ENCODE results near the gene MRAS.
"Not testable (repeated sequence)": the region's sequence is repeated elsewhere in the genome, so short reads cannot be mapped to it uniquely, and the experiment has no call there.

Gene MRAS

DNA sequence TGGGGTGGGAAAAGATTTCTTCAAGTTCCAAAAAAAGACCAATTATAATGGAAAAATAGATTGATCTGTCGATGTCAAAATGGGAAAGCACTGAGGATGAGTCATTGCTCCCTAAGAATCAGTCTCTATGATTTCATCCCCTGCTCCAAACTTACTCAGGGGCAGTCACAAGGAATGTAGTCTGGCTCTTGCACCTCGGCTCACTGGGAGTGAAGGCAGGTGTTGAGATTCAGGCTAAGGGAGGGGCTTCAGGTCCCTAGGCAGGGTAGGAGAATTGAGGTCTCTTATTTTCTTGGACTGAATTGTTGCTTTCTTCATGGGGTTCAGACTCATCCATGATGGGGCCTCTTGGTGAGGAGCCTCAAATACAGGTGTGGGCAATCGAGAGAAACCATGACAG, 100.3 kb downstream of the MRAS start:
- H3K4me1 Mint-ChIP-seq: no peaks in the 10 kb centered on the region
- H3K9me3 Mint-ChIP-seq: no peaks in the 10 kb centered on the region
- no peaks in the 10 kb centered on the region for H3K36me3 Mint-ChIP-seq
- H3K4me3 Mint-ChIP-seq: no peak overlapping the region
- no peaks in the 10 kb centered on the region for H3K27me3 Mint-ChIP-seq
- H3K27ac Mint-ChIP-seq: no peak overlapping the region

DNA sequence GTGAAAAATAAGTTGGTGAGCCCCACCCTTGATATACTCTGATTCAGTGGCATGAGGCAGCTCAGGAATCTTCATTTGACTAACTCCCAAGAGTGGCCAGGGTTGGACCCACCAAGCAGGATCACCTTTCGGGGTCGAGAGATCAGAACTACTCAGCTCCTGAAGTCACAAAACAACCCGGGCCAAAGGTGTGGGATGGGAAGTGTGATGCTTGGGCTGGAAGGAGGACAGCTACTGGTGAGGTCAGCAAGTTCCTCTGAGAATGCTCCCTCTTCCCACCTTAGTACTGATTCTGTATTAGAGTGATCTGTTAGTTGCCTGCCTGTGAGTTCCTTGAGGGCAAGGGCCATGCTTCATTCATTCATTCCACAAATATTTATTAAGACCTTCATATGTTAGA, 101.1 kb downstream of the MRAS start:
- no peak overlapping the region for H3K4me3 Mint-ChIP-seq

DNA sequence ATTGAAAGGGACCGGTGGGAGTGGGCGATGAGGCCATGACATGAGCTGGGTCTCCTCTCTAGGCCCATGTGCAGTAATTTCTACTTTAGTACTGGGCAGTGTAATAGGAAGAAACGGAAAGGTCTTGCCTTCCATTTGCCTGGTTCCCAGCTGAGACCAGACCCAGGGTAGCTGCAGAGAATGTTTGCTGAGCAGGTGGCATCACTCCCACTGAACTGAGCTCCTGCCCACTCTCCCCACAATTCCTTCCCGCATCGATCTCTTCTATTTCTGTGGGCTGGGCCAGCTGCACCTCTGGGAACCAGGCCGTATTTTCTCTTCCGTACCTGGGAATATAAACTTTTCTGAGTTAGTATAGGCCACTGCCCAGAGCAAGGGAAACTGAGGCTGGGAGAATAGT, 101.8 kb downstream of the MRAS start:
- Mint-ChIP-seq H3K36me3 (no peaks in the 10 kb centered on the region), H3K27me3 (no peaks in the 10 kb centered on the region), H3K4me3 (no peak overlapping the region), H3K9me3 (no peaks in the 10 kb centered on the region), H3K4me1 (no peaks in the 10 kb centered on the region), H3K27ac (no peak overlapping the region)

More for the DNA sequence above, 101.1 kb downstream of the MRAS start:
- no peaks in the 10 kb centered on the region for H3K36me3 Mint-ChIP-seq
- no peaks in the 10 kb centered on the region for H3K9me3 Mint-ChIP-seq
- no peaks in the 10 kb centered on the region for H3K27me3 Mint-ChIP-seq
- no peaks in the 10 kb centered on the region for H3K4me1 Mint-ChIP-seq
- no peak overlapping the region for H3K27ac Mint-ChIP-seq

DNA sequence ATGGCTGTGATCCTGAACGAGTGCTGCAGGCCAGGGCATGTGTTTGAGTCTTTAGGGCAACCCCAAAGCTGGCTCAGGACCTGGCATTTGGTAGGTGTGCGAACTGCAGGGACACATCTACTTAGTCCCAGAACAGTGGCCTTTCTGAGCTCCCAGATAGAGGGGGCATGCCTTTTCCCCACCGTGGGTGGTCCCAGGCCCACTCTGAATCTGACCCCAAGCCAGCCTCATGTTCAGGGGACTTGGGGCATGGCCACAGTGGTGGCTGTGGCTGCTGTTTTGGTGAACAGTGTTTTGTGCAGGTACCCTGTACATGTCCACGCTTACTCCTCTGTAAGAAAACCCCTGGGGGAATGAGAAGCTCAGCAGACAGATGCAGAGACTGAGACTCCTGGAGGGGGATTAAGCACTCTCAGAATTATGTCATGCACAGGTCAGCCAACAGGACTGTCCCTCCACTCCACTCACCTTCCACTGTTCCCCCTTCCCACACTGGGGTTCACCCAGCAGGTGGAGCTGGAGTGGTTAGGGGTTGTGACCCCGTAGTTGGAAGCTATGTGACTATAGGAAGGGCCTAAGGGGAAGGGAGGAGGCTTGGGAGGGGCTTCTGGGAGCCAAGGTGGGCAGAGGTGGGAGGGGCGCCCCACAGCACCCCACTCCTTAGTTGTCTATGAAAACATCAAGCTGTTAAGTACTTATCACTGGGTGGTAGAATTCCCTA, 102.5 kb downstream of the MRAS start:
- H3K27me3 Mint-ChIP-seq: no peaks in the 10 kb centered on the region
- H3K4me3 Mint-ChIP-seq: no peak overlapping the region
- no peaks in the 10 kb centered on the region for H3K36me3 Mint-ChIP-seq
- H3K9me3 Mint-ChIP-seq: no peaks in the 10 kb centered on the region
- no peak overlapping the region for H3K27ac Mint-ChIP-seq
- H3K4me1 Mint-ChIP-seq: peaks cover 3% of the 10 kb centered on the region

DNA sequence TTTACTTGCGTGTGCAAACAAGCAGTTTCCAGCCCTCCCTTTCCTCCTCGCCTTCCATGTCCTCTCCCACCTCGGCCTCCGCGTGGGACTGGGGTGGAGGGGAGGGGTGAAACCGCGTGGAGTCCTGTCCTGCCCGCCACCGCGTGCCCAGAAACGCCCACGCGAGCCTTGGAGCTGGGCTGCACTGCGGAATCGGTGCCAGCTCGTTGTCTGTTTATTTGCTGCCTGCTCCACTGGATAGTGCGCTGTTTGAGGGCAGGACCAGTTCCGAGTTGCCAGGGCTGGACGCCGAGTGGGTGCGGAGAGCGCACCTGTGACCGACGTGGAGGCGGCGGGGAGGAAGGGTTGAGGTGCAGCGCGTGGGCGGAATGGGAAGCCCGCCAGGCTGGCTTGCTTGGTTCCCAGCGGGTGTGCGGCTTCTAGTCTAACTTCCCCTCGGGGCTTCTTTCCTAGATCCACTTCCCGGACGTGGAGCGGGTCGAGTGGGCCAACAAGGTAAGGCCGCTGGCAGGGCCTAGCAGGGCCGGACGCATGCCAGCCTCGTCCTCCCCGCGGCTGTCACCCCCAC, 103.3 kb downstream of the MRAS start:
- H3K27me3 Mint-ChIP-seq: no peaks in the 10 kb centered on the region
- peaks cover 7% of the 10 kb centered on the region for H3K4me1 Mint-ChIP-seq
- no peak overlapping the region for H3K27ac Mint-ChIP-seq
- H3K36me3 Mint-ChIP-seq: no peaks in the 10 kb centered on the region
- no peaks in the 10 kb centered on the region for H3K9me3 Mint-ChIP-seq
- no peak overlapping the region for H3K4me3 Mint-ChIP-seq

DNA sequence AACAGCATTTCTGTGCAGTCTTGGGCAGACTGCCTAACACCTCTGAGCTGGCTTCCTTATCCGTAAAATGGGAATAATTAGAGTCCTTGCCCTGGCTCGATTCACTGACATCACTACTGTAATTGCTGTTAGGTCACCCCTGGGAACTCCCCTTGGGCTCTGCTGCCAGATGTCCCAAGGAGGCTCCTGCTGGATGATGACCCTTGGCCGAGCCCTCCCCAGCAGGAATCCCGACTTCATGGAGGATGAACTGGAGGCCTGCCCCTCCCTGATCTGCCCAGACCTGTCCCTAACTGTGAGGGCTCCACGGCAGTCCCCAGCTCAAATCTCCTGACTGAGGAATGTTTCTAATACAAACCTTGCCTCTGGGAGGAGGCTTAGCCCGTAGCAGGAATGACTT, 104.1 kb downstream of the MRAS start:
- Mint-ChIP-seq H3K27ac (no peak overlapping the region), H3K4me1 (peaks cover 7% of the 10 kb centered on the region), H3K4me3 (no peak overlapping the region), H3K27me3 (no peaks in the 10 kb centered on the region), H3K9me3 (no peaks in the 10 kb centered on the region), H3K36me3 (no peaks in the 10 kb centered on the region)

DNA sequence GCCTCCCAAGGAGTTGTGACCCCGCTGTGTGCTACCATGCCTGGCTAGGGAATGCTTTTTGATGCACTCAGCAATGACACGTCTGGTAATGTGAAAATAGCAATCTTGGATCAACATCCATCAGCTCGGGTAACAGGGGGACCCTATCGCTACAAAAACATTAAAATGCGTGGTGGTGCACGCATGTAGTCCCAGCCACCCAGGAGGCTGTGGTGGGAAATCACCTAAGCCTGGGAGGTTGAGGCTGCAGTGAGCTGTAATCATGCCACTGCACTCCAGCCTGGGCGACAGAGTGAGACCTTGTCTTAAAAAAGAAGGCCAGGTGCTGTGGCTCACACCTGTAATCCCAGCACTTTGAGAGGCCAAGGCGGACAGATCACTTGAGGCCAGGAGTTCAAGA, 105.6 kb downstream of the MRAS start:
- not testable (repeated sequence) for H3K27ac Mint-ChIP-seq, H3K9me3 Mint-ChIP-seq, H3K36me3 Mint-ChIP-seq, H3K4me3 Mint-ChIP-seq, H3K4me1 Mint-ChIP-seq, H3K27me3 Mint-ChIP-seq
